Loucy (cell line): ENCODE results near the gene N4BP2.

Source experiments
- CTCF ChIP-seq: fragments of 200-600 bp; sonication (generic); conservative IDR thresholded peaks from 2 replicates; pipeline ENCODE4 v1.5.1; 2014; ENCODE audit warnings: mild to moderate bottlenecking, antibody characterized with exemption, low read length
- EZH2phosphoT487 ChIP-seq: fragments of 200-600 bp; IDR thresholded peaks from 2 replicates; pipeline ENCODE4 v1.6.1; 2018; ENCODE audit warnings: antibody characterized with exemption, mild to moderate bottlenecking, moderate library complexity, borderline replicate concordance

- TF ChIP-seq CTCF, result no peak
- no peak for TF ChIP-seq EZH2phosphoT487
Observed at GRCh38 chr4:40065010-40065409, 8.4 kb downstream of the N4BP2 start.
